PFSK-1 (cell line): ENCODE data around the gene PTRH1.

Experiments
- FOXP2 ChIP-seq: optimal IDR thresholded peaks from 2 replicates; pipeline ENCODE3; 2011; ENCODE audit warnings: borderline replicate concordance, control low read depth, inconsistent platforms; ENCODE audit not compliant: insufficient read depth; ENCODE audit errors: extremely low read length, extremely low read depth
- POLR2AphosphoS5 ChIP-seq: IDR thresholded peaks from 2 replicates; pipeline ENCODE4 v1.6.1; 2012; ENCODE audit warnings: low read depth, mild to moderate bottlenecking, control low read depth, low read length, moderate library complexity
- REST ChIP-seq, 2 experiments: IDR thresholded peaks; 2 replicates each; pipeline versions ENCODE4 v1.6.1 to v1.8.0; 2011 to 2012; ENCODE audit warnings: low read depth in 2 of 2, low read length in 2 of 2, control low read depth in 1 of 2, inconsistent platforms in 1 of 2, mild to moderate bottlenecking in 1 of 2, moderate library complexity in 1 of 2; ENCODE audit not compliant: insufficient read depth in 1 of 2
- SIN3A ChIP-seq: IDR thresholded peaks from 2 replicates; pipeline ENCODE4 v1.6.1; 2012; ENCODE audit warnings: mild to moderate bottlenecking, low read length, moderate library complexity, borderline replicate concordance; ENCODE audit not compliant: insufficient read depth
- TAF1 ChIP-seq: IDR thresholded peaks from 2 replicates; pipeline ENCODE4 v1.6.1; 2012; ENCODE audit warnings: low read length, control low read depth, borderline replicate concordance; ENCODE audit not compliant: insufficient read depth

PTRH1 gene

GRCh38 chr9:127711831-127712274 lies 3.6 kb downstream of the PTRH1 start:
- TF ChIP-seq POLR2AphosphoS5 = no peak
- no peak for TF ChIP-seq REST (IDR thresholded peaks at IDR 0.05; ENCODE audit: insufficient read depth in 1 of 2, low read depth in 2 of 2, low read length in 2 of 2)
- no peak for TF ChIP-seq FOXP2
- no peak for TF ChIP-seq SIN3A
- TF ChIP-seq TAF1 = no peak

DNA sequence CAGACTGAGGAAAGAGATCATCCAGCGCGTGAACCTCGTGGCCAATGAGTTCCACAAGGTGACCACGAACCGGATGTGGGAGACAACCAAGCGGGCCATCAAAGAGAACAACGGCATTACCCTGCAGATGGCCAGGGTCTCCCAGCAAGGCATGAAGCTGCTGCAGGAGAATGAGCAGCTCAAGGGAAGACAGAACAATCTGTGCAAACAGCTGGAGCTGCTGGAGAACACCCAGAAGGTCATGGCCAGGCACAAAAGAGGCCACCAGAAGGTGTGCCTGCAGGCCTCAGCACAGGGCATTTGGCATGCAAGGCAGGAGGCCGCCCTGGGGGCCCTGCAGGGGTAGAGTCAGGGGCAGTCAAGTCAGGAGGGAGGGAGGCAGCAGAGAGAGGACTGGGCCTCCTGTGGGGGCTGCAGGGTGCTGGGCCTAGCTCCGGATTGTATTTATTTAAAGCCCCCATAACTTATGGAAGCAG lies 4.2 kb downstream of the PTRH1 start:
- TF ChIP-seq FOXP2 (no peak), REST (IDR thresholded peaks at IDR 0.05; ENCODE audit: insufficient read depth in 1 of 2, low read depth in 2 of 2, low read length in 2 of 2) (no peak), POLR2AphosphoS5 (no peak), SIN3A (no peak), TAF1 (no peak)

DNA sequence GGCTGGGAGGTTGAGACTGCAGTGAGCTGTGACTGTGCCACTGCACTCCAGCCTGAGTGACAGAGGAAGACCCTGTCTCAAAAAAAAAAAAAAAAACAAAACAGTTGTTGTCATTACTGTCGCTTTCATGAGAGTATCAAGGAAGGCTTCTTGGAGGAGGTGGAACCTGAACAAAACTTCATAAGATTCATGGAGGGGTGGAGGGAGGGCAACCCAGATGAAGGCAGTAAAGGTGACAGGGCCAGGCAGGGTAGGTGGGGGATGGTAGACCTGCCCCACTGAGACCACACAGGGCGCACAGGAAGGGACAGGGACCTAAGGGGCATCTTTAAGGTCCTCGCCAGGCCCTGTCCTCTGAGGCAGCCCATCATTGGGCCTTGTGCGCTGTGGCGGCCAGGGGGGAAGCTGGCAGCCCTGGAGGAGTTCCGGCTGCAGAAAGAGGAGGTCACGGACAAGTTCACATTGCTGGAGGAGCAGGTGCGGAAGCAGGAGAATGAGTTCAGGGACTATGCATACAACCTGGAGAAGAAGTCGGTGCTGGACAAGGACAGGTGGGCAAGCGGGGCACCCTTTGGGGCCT lies 5.2 kb downstream of the PTRH1 start:
- TF ChIP-seq REST (IDR thresholded peaks at IDR 0.05; ENCODE audit: insufficient read depth in 1 of 2, low read depth in 2 of 2, low read length in 2 of 2) = no peak
- no peak for TF ChIP-seq FOXP2
- no peak for TF ChIP-seq TAF1
- no peak for TF ChIP-seq POLR2AphosphoS5
- TF ChIP-seq SIN3A = no peak

- TF ChIP-seq POLR2AphosphoS5 (no peak), REST (IDR thresholded peaks at IDR 0.05; ENCODE audit: insufficient read depth in 1 of 2, low read depth in 2 of 2, low read length in 2 of 2) (no peak), TAF1 (no peak), FOXP2 (no peak), SIN3A (no peak)
These were observed 6.4 kb downstream of the PTRH1 start for GRCh38 chr9:127708952-127709587.
